ENCODE data around the gene KCNQ1OT1.

KCNQ1OT1 gene

GRCh38 chr11:2670541-2671100 lies 29.2 kb downstream of the KCNQ1OT1 start:
- Histone ChIP-seq H3K27me3 (ENCODE audit: insufficient read depth, low read length) (no peaks in the 10 kb centered on the region), H3K4me1 (ENCODE audit: insufficient read depth, low read length, severe bottlenecking) (no peaks in the 10 kb centered on the region), H2AFZ (ENCODE audit: low read length) (no peak overlapping the region), H3K27ac (ENCODE audit: low read depth, low read length, poor library complexity, severe bottlenecking) (no peak overlapping the region), H4K20me1 (ENCODE audit: insufficient read depth, low read length) (no peaks in the 10 kb centered on the region), H3K9ac (ENCODE audit: low read length) (no peak overlapping the region), H3F3A (ENCODE audit: insufficient read depth, low read length) (no peaks in the 10 kb centered on the region), H3K9me2 (ENCODE audit: low read depth, low read length) (no peaks in the 10 kb centered on the region), H3K9me3 (ENCODE audit: low read length) (no peaks in the 10 kb centered on the region), H3K79me2 (ENCODE audit: insufficient read depth, low read length) (no peaks in the 10 kb centered on the region), H3K4me2 (ENCODE audit: low read length) (no peak overlapping the region), H3K4me3 (ENCODE audit: low read depth, low read length, poor library complexity, severe bottlenecking) (no peak overlapping the region), H3K36me3 (ENCODE audit: insufficient read depth, low read length) (no peaks in the 10 kb centered on the region)
- no peak for TF ChIP-seq CTCF (IDR thresholded peaks at IDR 0.05; ENCODE audit: low read length)

GRCh38 chr11:2669634-2670469 lies 29.9 kb downstream of the KCNQ1OT1 start:
- Histone ChIP-seq H3K4me1 (ENCODE audit: insufficient read depth, low read length, severe bottlenecking) (no peaks in the 10 kb centered on the region), H3K4me2 (ENCODE audit: low read length) (no peak overlapping the region), H3F3A (ENCODE audit: insufficient read depth, low read length) (no peaks in the 10 kb centered on the region), H3K27ac (ENCODE audit: low read depth, low read length, poor library complexity, severe bottlenecking) (no peak overlapping the region), H2AFZ (ENCODE audit: low read length) (no peak overlapping the region), H3K79me2 (ENCODE audit: insufficient read depth, low read length) (no peaks in the 10 kb centered on the region), H3K36me3 (ENCODE audit: insufficient read depth, low read length) (no peaks in the 10 kb centered on the region), H3K9me2 (ENCODE audit: low read depth, low read length) (no peaks in the 10 kb centered on the region), H3K9me3 (ENCODE audit: low read length) (no peaks in the 10 kb centered on the region), H3K27me3 (ENCODE audit: insufficient read depth, low read length) (no peaks in the 10 kb centered on the region), H3K4me3 (ENCODE audit: low read depth, low read length, poor library complexity, severe bottlenecking) (no peak overlapping the region), H4K20me1 (ENCODE audit: insufficient read depth, low read length) (no peaks in the 10 kb centered on the region), H3K9ac (ENCODE audit: low read length) (no peak overlapping the region)
- TF ChIP-seq CTCF (IDR thresholded peaks at IDR 0.05; ENCODE audit: low read length) (no peak), EZH2 (IDR thresholded peaks at IDR 0.05; ENCODE audit: borderline replicate concordance, low read length) (no peak)

- no peak overlapping the region for H3K27ac ChIP-seq (ENCODE audit: low read depth, low read length, poor library complexity, severe bottlenecking)
- no peak overlapping the region for H3K4me2 ChIP-seq (ENCODE audit: low read length)
- no peaks in the 10 kb centered on the region for H3K9me2 ChIP-seq (ENCODE audit: low read depth, low read length)
- no peaks in the 10 kb centered on the region for H3F3A ChIP-seq (ENCODE audit: insufficient read depth, low read length)
- H3K9me3 ChIP-seq (ENCODE audit: low read length) = no peaks in the 10 kb centered on the region
- no peaks in the 10 kb centered on the region for H3K36me3 ChIP-seq (ENCODE audit: insufficient read depth, low read length)
- H2AFZ ChIP-seq (ENCODE audit: low read length) = no peak overlapping the region
- H3K27me3 ChIP-seq (ENCODE audit: insufficient read depth, low read length) = no peaks in the 10 kb centered on the region
- H3K9ac ChIP-seq (ENCODE audit: low read length) = no peak overlapping the region
- no peaks in the 10 kb centered on the region for H4K20me1 ChIP-seq (ENCODE audit: insufficient read depth, low read length)
- no peaks in the 10 kb centered on the region for H3K4me1 ChIP-seq (ENCODE audit: insufficient read depth, low read length, severe bottlenecking)
- no peak for TF ChIP-seq CTCF (IDR thresholded peaks at IDR 0.05; ENCODE audit: low read length)
- TF ChIP-seq EZH2 (IDR thresholded peaks at IDR 0.05; ENCODE audit: borderline replicate concordance, low read length) = no peak
- H3K4me3 ChIP-seq (ENCODE audit: low read depth, low read length, poor library complexity, severe bottlenecking) = no peak overlapping the region
- H3K79me2 ChIP-seq (ENCODE audit: insufficient read depth, low read length) = no peaks in the 10 kb centered on the region
Measured at GRCh38 chr11:2668876-2669275, 30.9 kb downstream of the KCNQ1OT1 start.

Data from OCI-LY1 (cell line).